ENCODE data around the gene GYS2. TPM values are rescaled to one million over a fixed set of nuclear protein-coding genes. Genes with fewer than 3 reads are reported as not detected.
"Not testable (repeated sequence)": the region's sequence is repeated elsewhere in the genome, so short reads cannot be mapped to it uniquely, and the experiment has no call there.

Gene GYS2
- total RNA-seq, 1 donor from 2014 or later: not detected

DNA sequence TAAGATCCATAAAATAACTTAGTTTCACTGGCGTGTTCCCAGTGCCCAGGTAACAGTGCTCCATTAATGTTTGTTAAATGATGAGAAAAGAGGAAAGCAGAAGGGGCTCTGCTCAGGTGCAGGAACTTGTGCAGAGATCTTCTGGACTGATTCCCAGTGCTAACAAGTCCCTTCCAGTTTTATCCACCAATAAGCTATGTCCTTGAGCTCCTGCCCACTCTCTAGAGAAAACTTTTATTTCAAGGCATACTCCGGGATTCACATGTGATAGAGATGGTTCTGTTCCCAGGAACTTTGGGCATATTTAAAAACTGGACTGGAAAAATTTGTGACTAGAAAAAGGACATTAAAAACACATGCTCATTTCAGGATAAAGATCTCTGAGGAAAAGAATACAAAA lies 1.9 kb downstream of the GYS2 start:
- FAIRE-seq (no peak), DNase-seq (ENCODE audit: low read depth) (no peak)
- Histone ChIP-seq H3K27me3 (ENCODE audit: control insufficient read depth, insufficient read depth, low read length) (no peaks in the 10 kb centered on the region), H3K36me3 (ENCODE audit: control insufficient read depth, insufficient read depth, low read length) (no peaks in the 10 kb centered on the region), H3K4me3 (ENCODE audit: low read depth, low read length) (no peak overlapping the region)
- TF ChIP-seq, protein P1, sequence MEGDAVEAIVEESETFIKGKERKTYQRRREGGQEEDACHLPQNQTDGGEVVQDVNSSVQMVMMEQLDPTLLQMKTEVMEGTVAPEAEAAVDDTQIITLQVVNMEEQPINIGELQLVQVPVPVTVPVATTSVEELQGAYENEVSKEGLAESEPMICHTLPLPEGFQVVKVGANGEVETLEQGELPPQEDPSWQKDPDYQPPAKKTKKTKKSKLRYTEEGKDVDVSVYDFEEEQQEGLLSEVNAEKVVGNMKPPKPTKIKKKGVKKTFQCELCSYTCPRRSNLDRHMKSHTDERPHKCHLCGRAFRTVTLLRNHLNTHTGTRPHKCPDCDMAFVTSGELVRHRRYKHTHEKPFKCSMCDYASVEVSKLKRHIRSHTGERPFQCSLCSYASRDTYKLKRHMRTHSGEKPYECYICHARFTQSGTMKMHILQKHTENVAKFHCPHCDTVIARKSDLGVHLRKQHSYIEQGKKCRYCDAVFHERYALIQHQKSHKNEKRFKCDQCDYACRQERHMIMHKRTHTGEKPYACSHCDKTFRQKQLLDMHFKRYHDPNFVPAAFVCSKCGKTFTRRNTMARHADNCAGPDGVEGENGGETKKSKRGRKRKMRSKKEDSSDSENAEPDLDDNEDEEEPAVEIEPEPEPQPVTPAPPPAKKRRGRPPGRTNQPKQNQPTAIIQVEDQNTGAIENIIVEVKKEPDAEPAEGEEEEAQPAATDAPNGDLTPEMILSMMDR (IDR thresholded peaks at IDR 0.05; ENCODE audit: insufficient read depth, low read length, severe bottlenecking): no peak

DNA sequence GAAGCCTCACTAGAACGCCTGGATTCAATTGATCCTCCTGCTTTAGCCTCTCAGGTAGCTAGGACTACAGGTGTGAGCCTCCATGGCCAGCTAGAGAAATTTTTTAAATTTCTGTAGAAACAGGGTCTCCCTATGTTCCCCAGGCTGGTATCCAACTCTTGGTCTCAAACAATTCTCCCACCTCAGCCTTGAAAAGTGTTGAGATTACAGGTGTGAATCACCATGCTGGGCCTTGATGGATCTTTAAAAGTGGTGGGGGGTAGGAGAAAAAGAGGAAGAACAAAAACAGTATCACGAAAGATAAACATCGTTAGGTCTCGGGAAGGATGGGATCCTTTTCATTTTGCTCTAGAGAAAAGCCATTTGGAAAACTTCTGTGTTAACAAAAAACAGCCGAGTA lies 4.5 kb downstream of the GYS2 start:
- TF ChIP-seq, protein P1 (IDR thresholded peaks at IDR 0.05; ENCODE audit: insufficient read depth, low read length, severe bottlenecking): no peak
- Histone ChIP-seq H3K36me3 (ENCODE audit: control insufficient read depth, insufficient read depth, low read length) (no peaks in the 10 kb centered on the region), H3K27me3 (ENCODE audit: control insufficient read depth, insufficient read depth, low read length) (no peaks in the 10 kb centered on the region), H3K4me3 (ENCODE audit: low read depth, low read length) (no peak overlapping the region)
- DNase-seq (ENCODE audit: low read depth) (no peak), FAIRE-seq (no peak)

DNA sequence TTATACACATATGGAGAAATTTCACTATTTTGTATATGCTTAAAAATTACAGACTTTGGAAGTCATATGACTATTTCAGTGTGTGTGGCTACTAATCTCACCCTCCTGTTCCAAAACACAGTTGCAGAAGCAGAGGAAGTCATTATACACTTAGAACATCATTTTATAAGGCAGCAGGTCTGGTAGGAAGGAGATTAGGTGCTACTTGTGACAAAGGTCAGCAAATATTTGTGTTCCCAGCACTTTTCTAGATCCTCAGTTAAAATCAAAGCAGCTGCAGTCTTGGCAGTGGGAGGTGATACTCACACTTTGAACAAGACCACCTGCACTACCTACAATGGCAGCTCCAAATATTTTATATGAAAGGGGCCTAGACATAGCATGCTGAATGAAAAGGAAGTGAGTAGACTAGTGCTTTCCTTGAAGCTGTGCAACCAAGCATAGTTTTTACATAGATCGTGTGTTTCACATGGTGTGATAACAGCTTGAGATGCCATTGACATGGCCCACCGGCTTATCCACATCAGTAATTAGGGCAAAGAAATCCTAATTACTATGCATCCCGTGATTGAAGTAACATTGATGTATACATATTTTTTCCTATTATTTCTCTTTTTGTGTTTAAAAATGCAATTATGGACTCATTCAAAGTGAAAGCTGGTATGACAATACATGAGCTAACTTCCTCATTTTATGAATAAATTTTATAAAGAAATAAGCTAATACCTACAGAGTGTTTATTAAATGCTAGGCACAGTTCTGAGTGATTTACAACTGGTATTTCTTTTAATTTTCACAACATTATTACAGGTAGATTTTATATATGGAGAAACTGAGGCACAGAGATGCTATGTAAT lies 5.3 kb downstream of the GYS2 start:
- Histone ChIP-seq H3K27me3 (ENCODE audit: control insufficient read depth, insufficient read depth, low read length) (no peaks in the 10 kb centered on the region), H3K4me3 (ENCODE audit: low read depth, low read length) (no peak overlapping the region), H3K36me3 (ENCODE audit: control insufficient read depth, insufficient read depth, low read length) (no peaks in the 10 kb centered on the region)
- FAIRE-seq (no peak), DNase-seq (ENCODE audit: low read depth) (no peak)
- TF ChIP-seq, protein P1 (IDR thresholded peaks at IDR 0.05; ENCODE audit: insufficient read depth, low read length, severe bottlenecking): no peak

DNA sequence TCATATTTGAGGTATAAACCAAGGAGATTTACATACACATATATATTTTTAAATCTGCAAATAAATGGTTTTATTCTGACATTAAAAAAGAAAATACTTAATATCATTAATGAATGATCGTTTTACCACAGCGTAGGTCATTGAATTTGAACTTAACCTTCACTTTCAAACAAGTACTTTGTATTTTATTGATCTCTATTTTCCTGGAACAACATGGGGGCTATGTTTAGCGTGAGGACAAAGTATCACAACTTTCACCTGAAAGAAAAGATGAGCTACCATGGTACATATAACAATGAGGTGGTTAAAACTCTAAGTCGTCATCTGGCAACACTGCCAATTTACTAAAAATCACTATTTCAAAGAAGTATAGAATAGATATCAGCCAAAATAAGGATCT lies 6.0 kb downstream of the GYS2 start:
- no peak for FAIRE-seq
- Histone ChIP-seq H3K4me3 (ENCODE audit: low read depth, low read length) (no peak overlapping the region), H3K36me3 (ENCODE audit: control insufficient read depth, insufficient read depth, low read length) (no peaks in the 10 kb centered on the region), H3K27me3 (ENCODE audit: control insufficient read depth, insufficient read depth, low read length) (no peaks in the 10 kb centered on the region)
- TF ChIP-seq, protein P1 (IDR thresholded peaks at IDR 0.05; ENCODE audit: insufficient read depth, low read length, severe bottlenecking): no peak
- DNase-seq (ENCODE audit: low read depth): no peak

DNA sequence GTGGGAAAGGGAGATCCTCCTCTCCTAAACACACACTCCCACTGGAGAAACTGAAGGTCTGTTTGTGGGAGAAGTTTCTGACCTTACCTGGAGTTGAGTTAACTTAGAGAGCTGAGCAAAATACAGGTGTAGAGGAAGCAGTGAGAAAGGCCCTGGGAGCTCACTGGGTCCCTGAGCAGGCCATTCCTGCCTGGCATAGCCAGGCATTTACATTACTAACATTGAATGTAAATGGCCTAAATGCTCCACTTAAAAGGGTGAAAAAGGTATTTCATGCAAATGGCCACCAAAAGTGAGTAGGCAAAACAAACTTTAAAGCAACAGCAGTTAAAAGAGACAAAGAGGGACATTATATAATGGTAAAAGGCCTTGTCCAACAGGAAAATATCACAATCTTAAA lies 9.3 kb downstream of the GYS2 start:
- not testable (repeated sequence) for FAIRE-seq; H3K27me3 ChIP-seq (ENCODE audit: control insufficient read depth, insufficient read depth, low read length); H3K36me3 ChIP-seq (ENCODE audit: control insufficient read depth, insufficient read depth, low read length); H3K4me3 ChIP-seq (ENCODE audit: low read depth, low read length); DNase-seq (ENCODE audit: low read depth)

DNA sequence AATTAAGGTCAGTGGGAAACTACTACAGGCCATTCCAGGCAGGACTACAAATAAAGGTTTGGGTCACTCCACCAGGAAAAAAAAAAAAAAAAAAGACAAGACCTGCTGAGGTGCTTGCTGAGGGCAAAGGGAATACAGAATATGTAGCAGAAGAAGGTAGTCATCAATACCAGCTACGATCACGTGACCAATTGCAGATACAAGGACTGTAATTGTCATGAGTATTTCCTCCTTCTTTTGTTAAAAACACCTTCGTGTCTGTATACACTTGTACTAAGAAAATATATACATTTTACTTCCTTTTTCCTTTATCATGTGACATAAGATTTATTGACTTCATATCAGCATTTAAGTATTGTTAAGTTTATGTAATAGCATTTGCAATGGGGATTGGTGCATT lies 19.2 kb downstream of the GYS2 start:
- DNase-seq (ENCODE audit: low read depth) (no peak), FAIRE-seq (no peak)
- no peaks in the 10 kb centered on the region for H3K27me3 ChIP-seq (ENCODE audit: control insufficient read depth, insufficient read depth, low read length)
- no peaks in the 10 kb centered on the region for H3K36me3 ChIP-seq (ENCODE audit: control insufficient read depth, insufficient read depth, low read length)
- H3K4me3 ChIP-seq (ENCODE audit: low read depth, low read length): no peak overlapping the region
- TF ChIP-seq, protein P1 (IDR thresholded peaks at IDR 0.05; ENCODE audit: insufficient read depth, low read length, severe bottlenecking): no peak

DNA sequence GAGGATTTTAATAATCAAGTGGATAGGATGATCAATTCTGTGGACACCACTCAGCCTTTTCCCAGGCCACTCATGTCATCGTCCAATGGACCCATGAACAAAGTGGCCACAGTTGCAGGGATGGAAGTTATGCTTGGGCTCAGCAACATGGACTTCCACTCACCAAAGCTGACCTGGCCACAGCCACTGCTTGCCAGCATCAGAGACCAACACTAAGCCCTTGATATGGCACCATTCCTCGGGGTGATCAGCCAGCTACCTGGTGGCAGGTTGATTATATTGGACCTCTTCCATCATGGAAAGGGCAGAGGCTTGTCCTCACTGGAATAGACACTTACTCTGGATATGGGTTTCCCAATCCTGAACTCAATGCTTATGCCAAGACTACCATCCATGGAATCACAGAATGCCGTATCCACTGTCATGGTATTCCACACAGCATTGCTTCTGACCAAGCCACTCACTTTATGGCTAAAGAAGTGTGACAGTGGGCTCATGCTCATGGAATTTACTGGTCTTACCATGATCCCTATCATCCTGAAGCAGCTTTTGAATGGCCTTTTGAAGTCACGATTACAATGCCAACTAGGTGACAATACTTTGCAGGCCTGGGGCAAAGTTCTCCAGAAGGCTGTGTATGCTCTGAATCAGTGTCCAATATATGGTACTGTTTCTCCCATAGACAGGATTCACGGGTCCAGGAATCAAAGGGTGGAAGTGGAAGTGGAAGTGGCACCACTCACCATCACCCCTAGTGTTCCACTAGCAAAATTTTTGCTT lies 20.1 kb downstream of the GYS2 start:
- H3K4me3 ChIP-seq (ENCODE audit: low read depth, low read length); H3K36me3 ChIP-seq (ENCODE audit: control insufficient read depth, insufficient read depth, low read length); H3K27me3 ChIP-seq (ENCODE audit: control insufficient read depth, insufficient read depth, low read length); FAIRE-seq; DNase-seq (ENCODE audit: low read depth): not testable (repeated sequence)
